Esophagus squamous epithelium (tissue), 4 donors: Measurements from ENCODE around the gene ABLIM2.

Experiments
- CTCF ChIP-seq, 6 experiments: fragments of 450-650 bp in 4 of 6; fragments of 200-600 bp in 2 of 6; sonication (generic) in 2 of 6; IDR thresholded peaks; one replicate each; pipeline ENCODE4 v1.5.1; 2016 to 2019; ENCODE audit warnings: antibody characterized with exemption in 6 of 6, mild to moderate bottlenecking in 4 of 6, moderate library complexity in 4 of 6
- POLR2A ChIP-seq, 4 donors: fragments of 450-650 bp; IDR thresholded peaks; one replicate each; pipeline ENCODE4 v1.6.1; 2017; ENCODE audit warnings: antibody characterized with exemption in 4 of 4, mild to moderate bottlenecking in 4 of 4, moderate library complexity in 3 of 4

DNA sequence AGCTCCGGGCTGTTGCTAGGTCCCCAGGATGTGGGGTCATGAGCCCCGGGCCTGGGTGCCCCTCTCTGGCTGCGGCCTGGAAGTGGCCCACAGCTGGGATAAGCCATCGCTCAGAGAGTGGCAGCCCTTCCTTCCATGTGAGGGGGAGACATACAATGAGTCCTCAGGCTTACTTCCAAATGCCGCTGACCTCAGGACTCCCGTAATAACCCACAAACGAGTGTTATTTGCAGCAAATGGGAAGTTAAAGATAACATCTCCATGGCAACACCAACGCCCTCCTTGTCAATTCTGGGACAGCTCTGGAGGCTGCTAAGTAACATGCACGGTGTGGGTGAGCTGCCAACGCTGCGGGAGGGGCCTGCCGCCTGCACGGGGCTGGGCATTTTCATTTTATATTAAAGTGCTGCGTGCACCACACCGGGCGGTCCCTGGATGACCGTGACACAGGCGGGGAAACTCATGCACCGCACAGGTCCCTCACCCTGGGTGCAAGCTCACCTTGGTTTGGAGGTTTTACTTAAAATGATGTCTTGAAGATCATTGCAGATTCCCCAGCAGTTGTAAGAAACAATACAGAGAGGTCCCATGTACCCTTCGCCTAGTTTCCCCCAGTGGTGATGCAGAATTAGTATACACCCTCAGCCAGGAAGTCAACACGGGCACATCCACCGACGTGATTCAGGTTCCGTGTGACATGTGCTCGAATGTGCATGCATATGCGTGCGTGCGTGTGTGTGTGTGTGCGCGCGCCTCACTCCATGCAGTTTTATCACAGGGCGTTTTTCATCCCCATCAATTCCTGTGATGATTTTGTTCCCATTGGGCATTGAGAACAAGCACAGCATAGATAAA is 79.4 kb downstream of the ABLIM2 start:
- TF ChIP-seq CTCF (IDR thresholded peaks at IDR 0.05) (no peak), POLR2A (IDR thresholded peaks at IDR 0.05) (no peak)
